ENCODE measurements around the gene KRT76.

GRCh38 chr12:52825961-52826360 is 48.8 kb upstream of the KRT76 start:
- TF ChIP-seq EP300 (IDR thresholded peaks at IDR 0.05), result no peak
- TF ChIP-seq CTCF (IDR thresholded peaks at IDR 0.05), result no peak
- no peak for TF ChIP-seq POLR2A (IDR thresholded peaks at IDR 0.05)
- no peak for TF ChIP-seq POLR2AphosphoS5 (IDR thresholded peaks at IDR 0.05)

Data from gastroesophageal sphincter (tissue), 3 donors.